Endometrial microvascular endothelial cells (primary cell): Measurements from ENCODE around the gene KCNQ1. TPM values are rescaled to one million over a fixed set of nuclear protein-coding genes. Genes with fewer than 3 reads are reported as not detected.

Experiments used
- in situ Hi-C: cut with HindIII; loops from 2 replicates; pipeline ENCODE4 v1.10.0; 2017; ENCODE audit warnings: low sequenced_read_pairs, low pct_unique_long_range_greater_than_20kb; ENCODE audit errors: inconsistent ontology term
- total RNA-seq: library from RNA; depleted of rRNA; stranded (reverse); fragments of >200 nt; gene quantifications from one replicate; pipeline ENCODE4 v1.2.3, GENCODE V29; 2015; ENCODE audit errors: inconsistent ontology term

The KCNQ1 gene
- total RNA-seq, 1 donor from 2014 or later, result not detected

GRCh38 chr11:2656859-2657258, 212.1 kb downstream of the KCNQ1 start:
- in situ Hi-C loops, result no loop called here

DNA sequence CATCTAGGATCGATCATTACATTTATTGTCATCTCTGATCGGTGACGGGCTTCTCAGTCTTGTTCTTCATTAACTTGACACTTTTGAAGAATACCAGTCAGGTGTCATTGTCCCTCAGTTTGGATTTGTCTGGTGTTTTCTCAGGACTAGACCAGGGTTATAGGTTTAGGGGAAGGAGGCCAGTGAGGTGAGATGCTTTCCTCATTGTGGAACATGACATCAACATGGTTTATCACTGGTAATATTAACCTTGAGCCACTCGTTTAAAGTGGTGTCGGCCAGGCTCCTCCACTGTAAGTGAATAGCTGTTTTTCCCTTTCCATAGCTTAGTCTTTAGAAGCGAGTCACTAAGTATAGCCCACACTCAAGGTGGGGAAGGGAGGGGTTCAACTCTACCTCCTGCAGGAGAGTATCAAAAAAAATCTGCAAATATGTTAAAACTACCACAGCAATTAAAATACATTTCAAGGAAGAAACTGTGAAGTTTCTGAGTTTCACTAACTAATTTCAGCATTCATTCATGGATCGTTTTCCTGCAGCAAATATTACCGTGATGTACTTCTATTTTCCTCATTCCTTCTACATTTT, 213.0 kb downstream of the KCNQ1 start:
- in situ Hi-C loops, result no loop called here

DNA sequence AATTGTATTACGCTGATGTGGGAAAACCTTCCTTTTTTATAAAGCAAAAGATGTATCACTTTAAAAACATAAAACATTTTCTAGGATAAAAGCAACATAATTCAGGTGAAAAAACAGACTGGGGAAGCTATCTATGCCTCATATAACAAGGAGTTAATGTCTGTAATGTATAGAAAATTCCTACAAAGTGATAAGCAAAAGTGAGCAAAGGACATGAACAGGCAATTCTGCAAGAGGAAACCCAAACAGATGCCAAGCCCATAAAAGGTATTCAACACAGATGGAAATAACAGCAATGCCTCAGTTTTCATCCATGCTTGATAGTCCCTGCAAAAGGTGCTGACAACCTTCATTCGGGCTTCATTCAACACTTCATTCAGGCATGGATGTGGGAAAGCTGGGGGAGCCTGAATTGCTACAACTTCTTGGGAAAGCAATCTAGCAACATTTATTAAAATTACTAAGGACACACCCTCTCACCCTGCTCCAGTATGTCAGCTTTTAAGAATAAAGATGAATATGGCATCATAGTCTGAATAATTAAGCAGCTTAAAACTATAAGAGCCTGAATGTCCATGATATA, 215.6 kb downstream of the KCNQ1 start:
- in situ Hi-C loops, result no loop called here

- in situ Hi-C loops, result no loop called here
Observed at GRCh38 chr11:2661173-2662023, 216.6 kb downstream of the KCNQ1 start.

- in situ Hi-C loops, result no loop called here
Observed at GRCh38 chr11:2662024-2662312, 217.2 kb downstream of the KCNQ1 start.

DNA sequence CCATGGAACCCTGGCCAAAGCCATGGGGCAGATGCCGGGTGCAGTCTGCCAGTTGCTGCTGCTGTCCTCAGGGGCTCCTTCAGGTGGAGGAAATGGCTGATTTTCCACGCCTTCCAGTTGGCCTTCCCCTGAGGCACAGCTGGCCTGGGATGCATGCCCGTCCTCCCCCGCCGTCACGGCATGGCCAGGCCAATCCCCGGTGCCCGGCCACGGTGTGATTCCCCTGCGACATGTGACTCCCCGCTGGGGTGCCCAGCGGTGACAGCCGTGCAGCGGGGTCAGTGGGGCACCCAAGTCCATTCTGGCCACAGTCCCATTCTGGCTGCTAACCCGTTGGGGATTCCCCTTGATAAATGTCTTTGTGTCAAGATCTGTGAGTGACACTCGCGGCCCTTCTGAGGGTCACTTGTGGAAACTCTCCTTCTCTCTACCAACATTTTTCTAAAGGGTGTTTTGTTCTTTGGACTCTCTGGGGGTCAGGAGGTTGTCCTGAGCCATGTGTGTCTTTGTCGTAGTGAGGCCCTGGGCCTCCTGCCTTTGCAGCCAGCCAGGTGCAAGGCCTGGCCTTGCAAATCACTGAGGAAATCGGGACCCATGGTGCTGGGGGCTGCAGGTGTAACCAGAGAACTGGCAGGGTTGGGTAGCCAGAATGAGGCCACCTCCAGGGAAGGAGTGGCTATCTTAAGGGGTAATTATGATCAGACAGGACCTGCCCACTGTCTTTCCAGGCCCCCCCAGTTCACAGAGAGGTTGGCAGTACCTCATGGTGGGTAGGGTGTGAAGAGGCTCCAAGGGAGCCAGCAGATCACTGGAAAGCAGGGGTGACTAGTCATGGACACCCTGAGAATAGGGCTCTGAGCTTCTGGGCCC, 217.9 kb downstream of the KCNQ1 start:
- in situ Hi-C loops, result no loop called here

DNA sequence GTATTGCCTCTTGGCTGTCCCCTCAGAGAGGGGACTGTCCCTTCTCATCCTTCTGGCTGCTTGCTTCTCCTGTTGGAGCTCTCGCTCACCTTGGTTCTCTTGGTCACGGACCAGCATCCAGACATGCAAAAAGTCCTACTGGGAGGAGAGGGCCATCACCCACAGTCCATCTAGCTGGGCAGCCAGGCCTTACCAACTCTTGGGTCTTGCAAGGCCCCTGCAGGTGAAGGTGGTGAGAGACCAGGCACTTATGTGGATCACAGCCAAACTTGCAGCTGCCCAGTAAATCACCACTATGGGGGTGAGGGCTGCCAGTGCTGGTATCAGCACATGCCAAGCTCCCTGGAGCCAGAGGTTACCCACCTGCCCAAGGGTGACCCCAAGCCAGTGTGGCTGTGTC, 218.7 kb downstream of the KCNQ1 start:
- in situ Hi-C loops, result no loop called here

DNA sequence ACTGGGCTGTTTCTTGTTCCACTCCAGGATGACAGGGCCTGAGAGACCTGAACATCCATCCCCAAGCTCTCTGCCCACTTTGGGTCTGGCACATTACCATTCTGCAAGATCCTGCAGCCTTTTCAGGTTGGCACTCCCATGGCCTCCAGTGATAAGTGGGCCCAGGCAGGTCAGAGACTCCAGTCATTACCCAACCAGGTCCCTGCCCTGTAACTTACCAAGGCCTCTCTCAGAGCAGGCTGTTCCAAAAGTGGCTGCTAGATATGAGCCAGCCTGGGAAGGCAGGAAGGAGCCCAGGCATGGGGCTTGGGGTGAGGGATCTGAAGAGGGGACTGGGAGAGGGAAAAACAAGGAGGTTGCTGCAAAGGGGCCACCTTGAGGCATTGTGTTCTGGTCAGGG, 219.1 kb downstream of the KCNQ1 start:
- in situ Hi-C loops, result no loop called here

DNA sequence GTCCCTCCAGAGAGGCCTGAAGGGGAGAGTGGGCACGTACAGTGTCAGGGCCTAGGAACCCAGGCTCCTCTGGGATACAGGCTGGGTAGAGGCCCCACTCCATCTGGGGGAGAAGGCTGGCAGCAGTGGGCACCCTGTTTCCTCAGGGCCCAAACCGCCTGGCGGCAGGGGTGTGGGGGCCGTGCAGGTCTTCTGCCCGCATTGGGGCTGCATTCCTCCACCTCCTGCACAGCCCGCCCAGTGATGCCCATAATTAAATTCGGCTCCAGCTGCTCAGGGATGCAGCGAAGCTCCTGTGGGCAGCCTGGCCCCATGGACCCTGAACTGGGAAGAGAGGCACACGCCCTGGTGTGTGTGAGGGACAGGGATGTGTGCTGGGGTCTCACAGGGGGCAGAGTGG, 219.6 kb downstream of the KCNQ1 start:
- in situ Hi-C loops, result no loop called here

- in situ Hi-C loops, result no loop called here
Observed at GRCh38 chr11:2664791-2665525, 220.2 kb downstream of the KCNQ1 start.

- in situ Hi-C loops, result no loop called here
Observed at GRCh38 chr11:2665526-2666400, 221.0 kb downstream of the KCNQ1 start.

- in situ Hi-C loops, result no loop called here
Observed at GRCh38 chr11:2666401-2666741, 221.6 kb downstream of the KCNQ1 start.

DNA sequence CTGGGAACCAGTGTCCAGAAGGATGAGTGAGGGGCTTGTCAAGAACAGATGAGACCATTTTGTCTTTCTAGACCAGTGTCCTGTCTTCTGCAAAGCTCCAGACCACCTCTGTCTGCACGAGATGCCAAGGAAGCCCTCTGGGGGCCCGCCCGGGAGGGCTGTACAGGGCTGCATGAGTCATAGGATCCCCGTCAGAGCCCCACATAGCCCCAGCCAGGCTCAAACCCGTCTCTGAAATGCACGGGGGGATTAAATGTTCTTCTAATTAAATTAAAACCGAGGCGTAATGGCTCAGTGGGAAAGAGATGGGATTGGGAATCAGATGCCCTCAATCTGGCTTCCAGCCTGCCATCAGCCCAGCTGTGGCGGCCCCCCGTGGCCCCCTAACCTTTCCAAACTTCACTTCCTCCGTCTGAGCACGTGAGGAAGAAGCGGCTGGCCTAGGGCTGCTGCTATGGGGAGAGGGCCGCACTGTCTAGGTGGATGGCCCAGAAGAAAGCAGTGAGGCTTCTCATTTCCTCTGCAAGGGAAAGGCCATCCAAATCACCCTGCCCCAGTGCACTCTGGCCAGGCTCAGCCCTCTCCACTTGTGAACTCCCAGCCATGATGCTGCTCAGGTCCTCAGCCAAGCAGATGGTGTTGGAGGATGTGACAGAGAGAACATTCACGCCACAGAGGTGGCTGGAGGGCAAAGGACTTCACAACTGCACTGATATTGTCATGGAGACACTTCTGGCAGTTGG, 222.2 kb downstream of the KCNQ1 start:
- in situ Hi-C loops, result no loop called here

- in situ Hi-C loops, result no loop called here
Observed at GRCh38 chr11:2667940-2668339, 223.1 kb downstream of the KCNQ1 start.

- in situ Hi-C loops, result no loop called here
Observed at GRCh38 chr11:2668876-2669275, 224.1 kb downstream of the KCNQ1 start.

DNA sequence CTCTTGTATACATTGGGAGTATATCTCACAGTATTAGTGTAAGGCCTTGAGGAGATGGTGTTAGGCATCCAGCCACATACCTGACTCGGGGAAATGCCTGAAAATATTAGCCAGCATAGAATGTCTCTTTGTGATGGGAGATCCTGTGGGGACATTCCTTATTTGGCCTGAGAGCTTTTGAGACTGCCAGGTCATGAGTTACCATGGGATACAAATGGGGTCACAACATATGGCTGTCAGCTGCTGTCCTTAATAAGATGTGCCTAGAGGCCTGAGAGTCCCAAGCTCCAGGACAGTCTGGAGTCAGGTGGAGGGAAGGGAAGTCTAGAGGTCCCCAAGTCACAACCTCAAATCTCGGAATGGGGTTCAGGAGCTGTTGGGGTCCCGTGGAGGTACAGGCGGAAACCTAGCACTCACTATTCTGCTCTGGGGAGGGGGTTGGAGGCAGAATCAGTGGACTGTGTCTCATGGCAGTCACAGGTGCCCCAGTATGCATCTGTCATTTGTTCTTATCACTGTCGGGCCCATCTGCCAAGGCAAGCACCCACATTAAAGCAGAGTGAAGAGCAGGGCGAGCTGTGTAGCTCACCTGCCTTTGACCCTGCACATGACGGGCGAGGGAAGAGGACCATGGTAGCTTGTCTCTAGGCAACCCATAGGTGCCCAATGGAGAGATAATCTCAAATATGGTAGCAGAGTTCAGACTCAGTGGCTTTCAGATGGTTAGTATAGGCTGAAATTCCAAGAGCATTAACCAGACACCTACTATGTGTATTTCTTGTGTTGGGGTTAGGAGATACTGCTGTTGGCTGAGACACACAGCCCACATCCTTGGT, 225.0 kb downstream of the KCNQ1 start:
- in situ Hi-C loops, result no loop called here
